WTC11 (cell line): Measurements from ENCODE around the gene FAM171A1. TPM values are rescaled to one million over a fixed set of nuclear protein-coding genes. Genes with fewer than 3 reads are reported as not detected.

Source experiments
- ATAC-seq: fragments of 200-7000 bp; cut with Tn5 transposase; 2 replicates; pipeline ENCODE4 v1.10.0; 2021; ENCODE audit warnings: mild to moderate bottlenecking, moderate library complexity
- CTCF ChIA-PET: fragments of 300-600 bp; sonication (Branson Sonifier 250); formaldehyde crosslinking; loops from one replicate; lab custom pipeline; 2021; ENCODE audit warnings: antibody characterized with exemption; lab: Charles Lee
- POLR2A ChIA-PET: fragments of 350-600 bp; sonication (Branson Sonifier 250); formaldehyde crosslinking; loops from one replicate; lab custom pipeline; 2021; ENCODE audit warnings: antibody characterized with exemption; lab: Charles Lee
- DNase-seq: peaks from one replicate; pipeline ENCODE4 v3.0.0; 2021; ENCODE audit warnings: low spot score
- H3K27ac Mint-ChIP-seq: 2 replicates; pipeline ENCODE4 v1.8.0; 2021; ENCODE audit warnings: mixed read lengths
- H3K27me3 Mint-ChIP-seq: 2 replicates; pipeline ENCODE4 v1.8.0; 2021; ENCODE audit warnings: low read depth, mild to moderate bottlenecking, moderate library complexity, mixed read lengths
- H3K36me3 Mint-ChIP-seq: 2 replicates; pipeline ENCODE4 v1.8.0; 2021; ENCODE audit warnings: mixed read lengths
- H3K4me1 Mint-ChIP-seq: 2 replicates; pipeline ENCODE4 v1.8.0; 2022; ENCODE audit warnings: mixed read lengths
- H3K4me3 Mint-ChIP-seq: 2 replicates; pipeline ENCODE4 v1.8.0; 2021; ENCODE audit warnings: mild to moderate bottlenecking, moderate library complexity, mixed read lengths
- H3K9me3 Mint-ChIP-seq: 2 replicates; pipeline ENCODE4 v1.8.0; 2021; ENCODE audit warnings: mixed read lengths
- AR ChIP-seq: fragments of 250-450 bp; sonication (Bioruptor Pico); IDR thresholded peaks from 2 replicates; pipeline ENCODE4 v1.9.0; 2021; ENCODE audit warnings: mild to moderate bottlenecking
- ATF2 ChIP-seq: sonication (generic); formaldehyde crosslinking; IDR thresholded peaks from 2 replicates; pipeline ENCODE4 v1.8.1; 2022; ENCODE audit warnings: low read depth, missing genetic modification reagents, borderline replicate concordance
- CBFB ChIP-seq: sonication (generic); formaldehyde crosslinking; IDR thresholded peaks from 2 replicates; pipeline ENCODE4 v1.8.1; 2022; ENCODE audit warnings: mild to moderate bottlenecking, low read depth, missing genetic modification reagents
- CREM ChIP-seq: sonication (generic); formaldehyde crosslinking; IDR thresholded peaks from 2 replicates; pipeline ENCODE4 v1.8.1; 2022; ENCODE audit warnings: mild to moderate bottlenecking, missing genetic modification reagents, moderate library complexity
- E2F1 ChIP-seq: sonication (generic); formaldehyde crosslinking; IDR thresholded peaks from 2 replicates; pipeline ENCODE4 v1.8.0; 2022; ENCODE audit warnings: mild to moderate bottlenecking, missing genetic modification reagents
- E2F5 ChIP-seq: sonication (generic); formaldehyde crosslinking; IDR thresholded peaks from 2 replicates; pipeline ENCODE4 v1.8.1; 2022; ENCODE audit warnings: mild to moderate bottlenecking, moderate library complexity, missing genetic modification reagents
- GABPB1 ChIP-seq: sonication (generic); formaldehyde crosslinking; IDR thresholded peaks from 2 replicates; pipeline ENCODE4 v1.8.1; 2023; ENCODE audit warnings: mild to moderate bottlenecking, missing genetic modification reagents
- GRHL2 ChIP-seq: fragments of 250-450 bp; sonication (Bioruptor Pico); IDR thresholded peaks from 2 replicates; pipeline ENCODE4 v1.8.0; 2022; ENCODE audit warnings: mild to moderate bottlenecking, moderate library complexity; ENCODE audit not compliant: insufficient replicate concordance, severe bottlenecking
- HMGA2 ChIP-seq: fragments of 250-450 bp; sonication (Bioruptor Pico); IDR thresholded peaks from 2 replicates; pipeline ENCODE4 v1.4.0; 2021; ENCODE audit warnings: mild to moderate bottlenecking, moderate library complexity
- JUN ChIP-seq: sonication (generic); formaldehyde crosslinking; IDR thresholded peaks from 2 replicates; pipeline ENCODE4 v1.8.0; 2023; ENCODE audit warnings: mild to moderate bottlenecking, missing genetic modification reagents
- USF2 ChIP-seq: sonication (generic); formaldehyde crosslinking; IDR thresholded peaks from 2 replicates; pipeline ENCODE4 v1.8.1; 2023; ENCODE audit warnings: mild to moderate bottlenecking, missing genetic modification reagents, moderate library complexity
- ZNF232 ChIP-seq: sonication (generic); formaldehyde crosslinking; IDR thresholded peaks from 2 replicates; pipeline ENCODE4 v1.8.0; 2022; ENCODE audit warnings: mild to moderate bottlenecking, missing genetic modification reagents
- ZNF281 ChIP-seq: sonication (generic); formaldehyde crosslinking; IDR thresholded peaks from 2 replicates; pipeline ENCODE4 v1.8.0; 2023; ENCODE audit warnings: mild to moderate bottlenecking, missing genetic modification reagents
- ZNF532 ChIP-seq: fragments of 250-450 bp; sonication (Bioruptor Pico); IDR thresholded peaks from 2 replicates; pipeline ENCODE4 v1.9.0; 2021; ENCODE audit warnings: mild to moderate bottlenecking, borderline replicate concordance
- total RNA-seq: library from RNA; stranded (reverse); gene quantifications from 3 replicates; pipeline ENCODE4 v1.2.3, GENCODE V29; 2021

The FAM171A1 gene
- total RNA-seq, 1 experiment from 2014 or later, result 33.9 TPM

- TF ChIP-seq AR (CRISPR knock-in tag), result no peak
- TF ChIP-seq ATF2 (CRISPR knock-in tag), result no peak
- TF ChIP-seq E2F1 (CRISPR knock-in tag), result no peak
- TF ChIP-seq USF2 (CRISPR knock-in tag), result no peak
- TF ChIP-seq, all 79 proteins: peak for 0
Measured at GRCh38 chr10:15213461-15213861, 157.6 kb downstream of the FAM171A1 start (continued).

GRCh38 chr10:15211464-15211979 lies 159.6 kb downstream of the FAM171A1 start:
- CTCF ChIA-PET, result no interaction called here
- H3K9me3 Mint-ChIP-seq, result no peaks in the 10 kb centered on the region

GRCh38 chr10:15210521-15210920 lies 160.6 kb downstream of the FAM171A1 start:
- DNase-seq (no peak), ATAC-seq (no peak)
- Mint-ChIP-seq H3K4me3 (no peak overlapping the region), H3K9me3 (no peaks in the 10 kb centered on the region), H3K27me3 (no peaks in the 10 kb centered on the region)
- no peak for TF ChIP-seq ZNF532
- no peak for TF ChIP-seq AR (CRISPR knock-in tag)
- TF ChIP-seq CREM, result no peak
- no peak for TF ChIP-seq JUN (CRISPR knock-in tag)
- TF ChIP-seq GABPB1 (CRISPR knock-in tag), result no peak
- no peak for TF ChIP-seq E2F5
- no peak for TF ChIP-seq CBFB
- TF ChIP-seq HMGA2 (CRISPR knock-in tag), result no peak
- TF ChIP-seq ZNF281 (CRISPR knock-in tag), result no peak
- TF ChIP-seq, all 79 proteins: peak for 0
- Mint-ChIP-seq H3K4me1 (peaks cover 10% of the 10 kb centered on the region), H3K36me3 (peaks cover 7% of the 10 kb centered on the region; the same call in 1 of the 2 replicates), H3K27ac (no peak overlapping the region)
- ChIA-PET POLR2A (no interaction called here), CTCF (interaction anchor here (0.7 kb wide), 1 partner anchor 159 kb away, joined by 3 read pairs; no protein-coding TSS in a partner anchor)

More at GRCh38 chr10:15211464-15211979, 159.6 kb downstream of the FAM171A1 start:
- no peak for DNase-seq
- H3K4me3 Mint-ChIP-seq, result no peak overlapping the region
- H3K36me3 Mint-ChIP-seq, result peaks cover 7% of the 10 kb centered on the region; the same call in 1 of the 2 replicates
- no peak overlapping the region for H3K27ac Mint-ChIP-seq
- POLR2A ChIA-PET, result no interaction called here
- H3K4me1 Mint-ChIP-seq, result peaks cover 7% of the 10 kb centered on the region
- H3K27me3 Mint-ChIP-seq, result no peaks in the 10 kb centered on the region
- TF ChIP-seq GRHL2 (CRISPR knock-in tag) (no peak), ZNF232 (CRISPR knock-in tag) (no peak)
- TF ChIP-seq, all 79 proteins: peak for 0
- no peak for ATAC-seq
